Upper lobe of left lung (tissue), 6 donors: ENCODE data around the gene LYST. TPM values are rescaled to one million over a fixed set of nuclear protein-coding genes. Genes with fewer than 3 reads are reported as not detected.
A peak's percentile ranks its signal among the peaks of the same experiment; 100 is the strongest.
"Not testable (repeated sequence)": the region's sequence is repeated elsewhere in the genome, so short reads cannot be mapped to it uniquely, and the experiment has no call there.

Experiments used
- ATAC-seq, 2 donors: fragments of 200-7000 bp; cut with Tn5 transposase; one replicate each; pipeline ENCODE4 v1.9.1; 2022; ENCODE audit warnings: mild to moderate bottlenecking in 2 of 2, moderate library complexity in 2 of 2; ENCODE audit not compliant: low FRiP score in 2 of 2
- DNase-seq, 2 donors: peaks; one replicate each; pipeline ENCODE4 v3.0.0-alpha.2; 2019 to 2020
- H3K27ac ChIP-seq, 4 donors: fragments of 200-600 bp; sonication (generic); one replicate each; pipeline ENCODE4 v1.5.1; 2016 to 2019
- H3K27me3 ChIP-seq, 4 donors: fragments of 200-600 bp; sonication (generic); one replicate each; pipeline ENCODE4 v1.5.1; 2017 to 2019
- H3K36me3 ChIP-seq, 4 donors: fragments of 200-600 bp; sonication (generic); one replicate each; pipeline ENCODE4 v1.5.1; 2016 to 2019
- H3K4me1 ChIP-seq, 4 donors: fragments of 200-600 bp; sonication (generic); one replicate each; pipeline ENCODE4 v1.5.1; 2018 to 2019
- H3K4me3 ChIP-seq, 4 donors: fragments of 200-600 bp; sonication (generic); one replicate each; pipeline ENCODE4 v1.5.1; 2017 to 2019; ENCODE audit warnings: mild to moderate bottlenecking in 2 of 4, moderate library complexity in 1 of 4
- H3K9me3 ChIP-seq, 4 donors: fragments of 200-600 bp; sonication (generic); one replicate each; pipeline ENCODE4 v1.5.1; 2018 to 2019
- CTCF ChIP-seq, 6 experiments: fragments of 450-650 bp in 4 of 6; fragments of 200-600 bp in 2 of 6; sonication (generic) in 2 of 6; IDR thresholded peaks; one replicate each; pipeline ENCODE4 v1.5.1; 2016 to 2019; ENCODE audit warnings: antibody characterized with exemption in 6 of 6
- EP300 ChIP-seq, 4 donors: sonication (generic); formaldehyde crosslinking; IDR thresholded peaks; one replicate each; pipeline ENCODE4 v1.5.1; 2017; ENCODE audit warnings: antibody characterized with exemption in 4 of 4, control low read depth in 2 of 4
- POLR2A ChIP-seq, 4 donors: fragments of 450-650 bp; IDR thresholded peaks; one replicate each; pipeline ENCODE4 v1.5.1; 2016 to 2017; ENCODE audit warnings: antibody characterized with exemption in 4 of 4, mild to moderate bottlenecking in 2 of 4
- POLR2AphosphoS5 ChIP-seq, 2 donors: sonication (generic); formaldehyde crosslinking; IDR thresholded peaks; one replicate each; pipeline ENCODE4 v1.5.1; 2017; ENCODE audit warnings: antibody characterized with exemption in 2 of 2
- WGBS, 2 donors: methylation state at CpG; one replicate each; pipeline ENCODE4 v1.1.5; 2017 to 2018; 5-methylcytosine and 5-hydroxymethylcytosine counted together
- total RNA-seq, 6 donors: library from RNA; depleted of rRNA in 4 of 6; stranded (reverse); fragments of >200 nt in 4 of 6; gene quantifications; one replicate each; pipeline versions ENCODE4 v1.1.0 to v1.2.1, GENCODE V29; 2016 to 2021
- donor health status: DM: no; HTN: no; CAD: no; lungs with moderate emphysema.
- donor health status: DM: no; HTN: yes; CAD: no; lungs with severe emphysema.

LYST gene
- total RNA-seq, 6 donors from 2014 or later: 34.0 to 87.0 (median 54.0) TPM

- no peak for ATAC-seq
- DNase-seq: no peak
- Histone ChIP-seq H3K36me3 (no peaks in the 10 kb centered on the region), H3K4me1 (peaks cover 3 to 12% (median 8%) of the 10 kb centered on the region in 4 donors), H3K27ac (no peak overlapping the region), H3K27me3 (no peaks in the 10 kb centered on the region), H3K4me3 (no peak overlapping the region), H3K9me3 (no peaks in the 10 kb centered on the region)
- TF ChIP-seq CTCF (IDR thresholded peaks at IDR 0.05) (no peak), POLR2AphosphoS5 (IDR thresholded peaks at IDR 0.05) (no peak), POLR2A (IDR thresholded peaks at IDR 0.05) (no peak), EP300 (IDR thresholded peaks at IDR 0.05) (no peak)
- WGBS, 2 donors: 88 to 90% methylated on average over 5 of the region's 5 CpGs
These were observed 39.7 kb upstream of the LYST start for GRCh38 chr1:235906436-235906835.

- H3K27me3 ChIP-seq, H3K36me3 ChIP-seq, H3K9me3 ChIP-seq, ATAC-seq, H3K4me3 ChIP-seq, DNase-seq, H3K4me1 ChIP-seq: not testable (repeated sequence)
- peak overlapping the region in 2 of 4 donors; percentile 5 to 38 for H3K27ac ChIP-seq
- WGBS, 2 donors: 61 to 85% methylated on average over 2 of the region's 2 CpGs
These were observed 37.1 kb upstream of the LYST start for GRCh38 chr1:235903809-235904208.

- WGBS, 2 donors: 64 to 78% methylated on average over 7 of the region's 7 CpGs
- Histone ChIP-seq H3K27me3 (no peaks in the 10 kb centered on the region), H3K4me1 (peaks cover 0 to 3% (median 0%) of the 10 kb centered on the region in 4 donors), H3K9me3 (no peaks in the 10 kb centered on the region), H3K36me3 (no peaks in the 10 kb centered on the region), H3K27ac (peak overlapping the region in 2 of 4 donors; percentile 5 to 38), H3K4me3 (no peak overlapping the region)
- DNase-seq (peak in 1 of 2 donors; percentile 90), ATAC-seq (peak; percentile 51 to 81)
- TF ChIP-seq CTCF (IDR thresholded peaks at IDR 0.05) (no peak), POLR2AphosphoS5 (IDR thresholded peaks at IDR 0.05) (peak in 1 of 2 donors; percentile 38), POLR2A (IDR thresholded peaks at IDR 0.05) (no peak), EP300 (IDR thresholded peaks at IDR 0.05) (peak in 1 of 4 donors; percentile 39)
These were observed 36.2 kb upstream of the LYST start for GRCh38 chr1:235902677-235903542.

- DNase-seq (no peak), ATAC-seq (peak in 1 of 2 donors; percentile 44)
- Histone ChIP-seq H3K27me3 (no peaks in the 10 kb centered on the region), H3K9me3 (no peaks in the 10 kb centered on the region), H3K36me3 (no peaks in the 10 kb centered on the region), H3K4me3 (no peak overlapping the region), H3K4me1 (peaks cover 0 to 3% (median 0%) of the 10 kb centered on the region in 4 donors), H3K27ac (no peak overlapping the region)
- no peak for TF ChIP-seq CTCF (IDR thresholded peaks at IDR 0.05)
- 52 to 95% methylated on average over 2 of the region's 2 CpGs for WGBS, 2 donors
These were observed 34.8 kb upstream of the LYST start for GRCh38 chr1:235901461-235901860.

GRCh38 chr1:235898126-235898525 lies 31.4 kb upstream of the LYST start:
- Histone ChIP-seq H3K4me3 (no peak overlapping the region), H3K9me3 (no peaks in the 10 kb centered on the region), H3K4me1 (peaks cover 0 to 3% (median 0%) of the 10 kb centered on the region in 4 donors), H3K36me3 (no peaks in the 10 kb centered on the region), H3K27me3 (no peaks in the 10 kb centered on the region), H3K27ac (no peak overlapping the region)
- no peak for ATAC-seq
- 62 to 78% methylated on average over 3 of the region's 3 CpGs for WGBS, 2 donors
- TF ChIP-seq EP300 (IDR thresholded peaks at IDR 0.05) (no peak), POLR2AphosphoS5 (IDR thresholded peaks at IDR 0.05) (no peak), CTCF (IDR thresholded peaks at IDR 0.05) (no peak), POLR2A (IDR thresholded peaks at IDR 0.05) (no peak)
- no peak for DNase-seq
